Measurements from ENCODE around the gene DMAC2.

GRCh38 chr19:41420101-41420880 is 19.4 kb downstream of the DMAC2 start:
- TF ChIP-seq CTCF (IDR thresholded peaks at IDR 0.05; ENCODE audit: poor library complexity, severe bottlenecking) = no peak
- no peak for TF ChIP-seq TAF1 (IDR thresholded peaks at IDR 0.05; ENCODE audit: low read depth)

Measured in neural cell (in vitro differentiated cells).